Erythroblast (primary cell): ENCODE measurements around the gene FAN1.

Experiments used
- GATA1 ChIP-seq: IDR thresholded peaks from 2 replicates; pipeline ENCODE4 v1.6.1; 2011; ENCODE audit warnings: low read depth, mild to moderate bottlenecking, control low read depth, low read length, moderate library complexity
- POLR2A ChIP-seq: IDR thresholded peaks from 2 replicates; pipeline ENCODE4 v1.6.1; 2011; ENCODE audit warnings: mild to moderate bottlenecking, low read length

- no peak for TF ChIP-seq POLR2A
- TF ChIP-seq GATA1, result no peak
These were observed 35.4 kb downstream of the FAN1 start for GRCh38 chr15:30939161-30939560.
